GM21447 (cell line): ENCODE results near the gene SUPT5H.

Source experiments
- ATAC-seq: cut with Tn5 transposase; IDR thresholded peaks from one replicate; pipeline ENCODE4 v1.9.1; 2021; ENCODE audit not compliant: unreplicated experiment

SUPT5H gene

DNA sequence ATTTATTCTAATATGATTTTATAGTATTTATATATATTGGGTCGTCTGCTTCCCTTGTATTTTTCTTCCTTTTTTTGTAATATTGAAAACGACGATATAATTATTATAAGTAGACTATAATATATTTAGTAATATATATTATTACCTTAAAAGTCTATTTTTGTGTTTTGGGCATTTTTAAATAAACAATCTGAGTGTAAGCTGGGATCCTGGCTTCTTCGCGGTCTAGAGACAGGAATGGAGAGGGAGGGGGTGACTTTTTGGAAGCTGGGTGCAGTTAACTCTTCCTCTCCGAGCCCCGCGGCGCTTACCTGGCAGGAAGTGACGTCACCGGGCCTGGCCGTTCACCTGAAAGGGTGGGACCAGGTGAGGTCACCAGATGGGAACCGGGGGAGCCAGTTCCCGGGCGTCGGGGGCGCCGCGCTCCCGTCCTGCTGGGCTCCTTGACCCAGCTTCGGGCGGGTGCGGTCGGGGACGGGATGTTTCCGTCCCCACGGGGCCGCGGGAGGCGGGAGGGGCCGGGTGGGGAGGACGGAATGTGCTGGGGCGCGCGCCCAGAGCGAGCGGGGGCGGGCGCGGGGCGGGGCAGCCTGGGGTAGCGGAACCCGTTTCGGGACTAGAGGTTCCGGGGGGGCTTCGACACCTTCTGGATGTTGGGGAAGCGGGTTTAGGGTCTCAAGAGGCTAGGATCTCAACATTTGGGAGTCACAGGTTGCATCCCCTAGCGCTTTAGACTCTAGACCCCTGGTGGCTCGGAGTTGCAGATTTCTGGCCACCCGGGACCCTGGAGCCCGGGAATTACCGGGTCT, 36.0 kb upstream of the SUPT5H start:
- ATAC-seq: no peak

GRCh38 chr19:39410017-39410830, 35.2 kb upstream of the SUPT5H start:
- ATAC-seq: no peak

- no peak for ATAC-seq
Observed at GRCh38 chr19:39410831-39411080, 34.6 kb upstream of the SUPT5H start.

- ATAC-seq: no peak
Observed at GRCh38 chr19:39411081-39411831, 34.1 kb upstream of the SUPT5H start.

DNA sequence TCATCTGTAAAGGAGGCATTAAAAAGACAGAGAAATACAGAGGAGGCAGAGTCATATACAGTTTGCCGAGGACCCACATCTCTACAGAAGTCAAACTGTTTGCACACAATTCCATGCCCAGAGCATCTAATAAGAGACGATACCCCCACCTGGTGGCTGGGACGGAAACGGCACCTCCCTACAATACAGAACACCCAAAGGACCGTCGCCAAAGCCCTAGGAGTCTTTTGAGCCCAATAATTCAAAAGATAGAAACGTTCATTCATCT, 33.6 kb upstream of the SUPT5H start:
- ATAC-seq: peak; percentile 17

- ATAC-seq: peak; percentile 48
Observed at GRCh38 chr19:39412100-39412866, 33.1 kb upstream of the SUPT5H start, which contains the start of gene PLEKHG2. PLEKHG2 (plus strand) TSS chr19:39412669; CDS start chr19:39414087, 1,418 bp downstream.

GRCh38 chr19:39412867-39413271, 32.5 kb upstream of the SUPT5H start:
- no peak for ATAC-seq

DNA sequence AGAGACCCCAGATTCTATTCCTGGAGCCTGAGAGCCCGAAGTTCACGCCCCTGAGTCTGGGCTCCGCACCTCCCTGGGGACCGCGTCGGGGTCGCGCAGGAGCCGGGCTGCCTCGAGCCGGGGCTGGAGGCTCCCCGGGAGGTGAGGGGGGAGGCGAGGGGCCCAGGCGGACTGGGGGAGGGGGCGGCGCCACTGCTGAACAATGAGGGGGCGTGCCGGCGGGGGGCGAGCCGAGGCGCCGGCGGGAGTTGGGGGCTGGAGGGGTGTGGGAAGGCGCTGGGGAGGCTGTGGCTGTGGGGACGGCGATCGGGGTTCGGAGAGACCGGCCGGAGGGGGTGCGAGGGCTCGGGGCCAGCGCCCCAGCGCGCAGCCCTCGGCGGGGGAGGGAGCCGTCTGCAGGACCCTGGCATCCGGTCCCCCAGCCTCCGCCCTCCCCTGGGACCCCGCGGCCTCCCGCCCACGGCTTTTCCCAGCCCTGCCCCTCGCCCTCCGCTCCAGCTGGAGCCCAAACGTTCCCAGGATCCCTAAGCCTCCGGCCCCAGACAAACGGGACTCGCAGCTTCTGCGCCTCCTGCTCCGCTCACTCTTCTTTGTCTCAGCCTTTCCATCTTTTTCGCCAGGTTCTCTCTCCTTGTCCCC, 32.0 kb upstream of the SUPT5H start:
- ATAC-seq: no peak

DNA sequence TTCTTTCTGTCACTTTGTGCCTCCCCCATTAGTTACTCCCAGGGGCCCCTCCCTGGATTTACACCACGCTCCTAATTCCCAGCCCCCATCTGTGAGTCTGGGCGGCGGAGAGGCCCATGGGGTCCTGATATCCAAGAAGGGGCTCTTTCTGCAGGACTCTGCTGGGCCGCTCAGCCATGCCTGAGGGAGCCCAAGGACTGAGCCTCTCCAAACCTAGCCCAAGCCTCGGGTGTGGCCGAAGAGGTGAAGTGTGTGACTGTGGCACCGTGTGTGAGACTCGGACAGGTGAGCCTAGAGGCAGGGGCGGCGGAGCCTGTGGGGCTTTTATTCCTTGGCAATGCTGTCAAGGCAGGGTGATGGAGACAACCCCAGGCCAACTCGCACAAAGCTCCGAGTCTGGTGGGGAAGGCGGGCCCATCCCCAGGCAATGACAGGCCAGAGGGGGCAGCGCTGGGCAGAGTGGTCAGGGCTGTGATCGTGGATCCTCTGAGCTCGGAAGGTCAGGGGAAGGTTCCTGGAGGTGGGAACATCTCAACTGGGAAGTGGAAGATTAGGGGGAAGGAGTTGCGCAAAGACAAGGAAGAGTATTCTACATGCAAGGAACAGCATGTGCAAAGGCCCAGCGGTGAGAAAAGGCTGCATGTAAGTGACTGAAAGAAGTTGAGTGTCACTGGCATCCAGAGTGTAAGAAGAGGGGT, 31.3 kb upstream of the SUPT5H start:
- ATAC-seq: no peak

GRCh38 chr19:39415111-39416046, 30.0 kb upstream of the SUPT5H start:
- no peak for ATAC-seq

DNA sequence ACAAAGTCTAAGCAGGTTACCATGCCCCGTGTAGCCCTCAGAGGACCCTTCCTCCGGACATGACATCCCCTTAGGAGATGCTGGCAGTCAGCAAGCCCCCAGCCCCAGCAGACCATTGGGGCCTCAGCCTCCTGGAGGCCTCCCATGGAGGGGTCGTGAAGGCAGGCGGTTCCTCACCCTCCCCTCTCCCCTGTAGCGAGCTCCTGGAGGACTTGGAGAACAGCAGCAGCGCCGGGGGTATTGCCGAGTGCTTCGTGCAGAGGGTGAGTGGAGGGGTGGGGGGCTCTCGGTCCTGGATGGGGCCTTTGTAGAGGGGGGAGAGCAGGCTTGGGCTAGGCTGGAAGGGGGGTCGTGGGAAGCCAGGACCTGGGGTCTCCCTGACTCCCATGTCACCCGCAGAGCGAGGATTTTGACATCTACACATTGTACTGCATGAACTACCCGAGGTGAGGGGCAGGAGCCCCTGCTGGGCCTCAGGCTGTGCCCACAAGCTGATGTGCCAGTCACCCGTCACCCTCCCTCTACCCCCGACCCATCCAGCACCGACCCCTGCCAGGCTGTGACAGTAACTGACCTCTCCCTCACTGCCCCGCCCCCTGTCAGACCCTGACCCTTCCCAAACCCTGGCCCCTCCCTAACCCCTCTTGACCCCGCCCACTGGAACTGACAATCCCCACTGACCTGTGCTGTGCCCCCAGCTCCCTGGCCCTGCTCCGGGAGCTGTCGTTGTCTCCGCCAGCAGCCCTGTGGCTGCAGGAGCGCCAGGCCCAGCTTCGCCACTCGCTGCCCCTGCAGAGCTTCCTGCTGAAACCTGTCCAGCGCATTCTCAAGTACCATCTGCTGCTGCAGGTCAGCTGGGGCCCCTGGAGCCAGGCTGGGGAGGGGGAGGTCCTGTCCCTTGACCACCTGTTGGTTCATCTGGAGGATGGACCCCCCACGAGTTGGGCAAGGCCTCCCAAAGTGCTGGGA, 28.9 kb upstream of the SUPT5H start:
- ATAC-seq: no peak

GRCh38 chr19:39417463-39418181, 27.8 kb upstream of the SUPT5H start:
- ATAC-seq: no peak

DNA sequence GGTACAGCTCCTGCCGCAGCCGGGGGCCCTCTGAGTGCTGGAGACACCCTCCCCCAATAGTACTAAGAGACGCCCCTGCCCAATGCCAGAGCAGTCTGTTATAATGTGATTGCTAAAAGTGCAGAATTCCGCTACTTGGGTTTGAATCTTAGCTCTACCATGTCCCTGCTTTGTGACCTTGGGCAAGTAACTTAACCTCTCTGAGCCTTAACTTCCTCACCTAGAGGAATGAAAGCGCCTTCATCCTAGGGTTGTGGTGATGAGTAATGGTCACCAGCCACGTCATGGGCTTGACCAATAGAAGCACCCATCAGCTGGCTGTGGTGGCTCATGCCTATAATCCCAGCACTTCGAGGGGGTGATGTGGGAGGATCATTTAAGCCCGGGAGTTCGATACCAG, 26.4 kb upstream of the SUPT5H start:
- ATAC-seq: no peak

DNA sequence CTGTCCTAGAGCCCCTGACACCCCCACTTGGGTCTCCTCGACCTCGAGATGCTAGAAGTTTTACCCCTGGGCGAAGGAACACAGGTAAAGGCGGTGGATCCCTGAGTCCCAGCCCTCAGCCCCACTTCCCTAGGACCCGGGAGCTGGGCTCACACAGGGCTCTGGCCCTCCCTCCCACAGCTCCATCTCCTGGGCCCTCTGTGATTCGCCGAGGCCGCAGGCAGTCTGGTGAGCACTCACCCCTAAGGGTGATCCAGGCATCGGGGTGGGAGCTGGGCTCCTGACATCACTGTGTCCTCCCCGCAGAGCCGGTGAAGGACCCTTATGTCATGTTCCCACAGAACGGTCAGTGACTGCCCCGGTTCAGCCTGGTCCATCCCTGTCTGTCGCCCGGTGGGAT, 24.6 kb upstream of the SUPT5H start:
- ATAC-seq: no peak

- ATAC-seq: no peak
Observed at GRCh38 chr19:39422020-39422419, 23.4 kb upstream of the SUPT5H start.

GRCh38 chr19:39423258-39424086, 21.9 kb upstream of the SUPT5H start:
- no peak for ATAC-seq
